ENCODE results near the gene UPK2. TPM values are rescaled to one million over a fixed set of nuclear protein-coding genes. Genes with fewer than 3 reads are reported as not detected.
A peak's percentile ranks its signal among the peaks of the same experiment; 100 is the strongest.

The UPK2 gene
- polyA plus RNA-seq, 1 donor (not counting 4 experiments of a cell fraction or from before 2014, with no cell fraction given) = 0.20 TPM

DNA sequence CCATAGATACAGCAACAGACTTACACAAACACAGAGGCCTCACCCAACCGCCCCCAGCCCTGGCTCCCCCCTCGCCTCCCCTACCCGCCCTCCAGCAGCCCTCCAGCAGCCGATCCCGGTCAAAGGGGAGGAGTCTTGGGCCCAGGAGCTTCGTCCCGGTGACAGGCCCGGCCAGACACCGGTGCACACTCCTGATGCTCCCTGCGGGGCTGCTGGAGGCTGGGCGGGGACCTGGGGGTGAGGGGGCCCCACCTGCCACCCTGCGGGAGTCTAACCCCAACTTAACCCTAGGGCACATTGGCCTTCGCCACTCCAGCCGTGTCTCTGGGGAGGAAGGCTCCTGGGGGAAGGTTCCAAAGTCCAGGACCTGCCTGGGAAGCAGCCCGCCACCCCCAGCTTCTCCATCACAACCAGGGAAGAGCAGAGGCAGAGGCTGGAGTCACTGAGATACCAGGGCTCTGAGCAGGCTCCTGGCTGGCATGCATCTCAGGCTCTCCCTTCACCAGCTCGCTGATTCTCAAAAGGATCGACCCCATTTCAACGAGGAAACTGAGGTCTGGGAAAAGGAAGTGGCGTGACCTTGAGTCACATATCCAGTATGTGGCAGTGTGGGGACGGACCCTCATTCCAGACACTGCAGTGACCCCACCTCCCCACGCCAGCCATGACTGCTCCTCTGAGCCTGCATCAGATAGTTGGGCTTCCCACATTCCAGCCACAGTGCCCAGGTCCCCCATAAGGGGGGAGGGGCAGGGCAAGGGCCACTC is 44.8 kb upstream of the UPK2 start:
- Histone ChIP-seq H3K79me2 (ENCODE audit: control insufficient read depth, insufficient read depth, low read length) (peaks cover 56% of the 10 kb centered on the region), H3K9me1 (ENCODE audit: control insufficient read depth, extremely low read depth, insufficient read depth, low read length) (no peaks in the 10 kb centered on the region), H2AFZ (ENCODE audit: control insufficient read depth, low read length) (no peak overlapping the region), H3K4me3 (ENCODE audit: control insufficient read depth in 2 of 3, extremely low read depth in 1 of 3, insufficient read depth in 2 of 3, low read depth in 1 of 3, low read length in 3 of 3) (peak overlapping the region; percentile 21 to 67 (median 36)), H4K20me1 (ENCODE audit: control insufficient read depth, extremely low read depth, insufficient read depth, low read length) (peaks cover 4% of the 10 kb centered on the region), H3K4me1 (ENCODE audit: control insufficient read depth, extremely low read depth, insufficient read depth, low read length) (peaks cover 86% of the 10 kb centered on the region), H3K27me3 (ENCODE audit: control insufficient read depth, extremely low read depth, insufficient read depth, low read length) (no peaks in the 10 kb centered on the region), H3K9me3 (ENCODE audit: control insufficient read depth, low read depth, low read length) (no peaks in the 10 kb centered on the region), H3K36me3 (ENCODE audit: control insufficient read depth in 2 of 2, extremely low read depth in 1 of 2, insufficient read depth in 2 of 2, low read length in 2 of 2) (peaks cover 17 to 38% of the 10 kb centered on the region in 2 experiments), H3K9ac (ENCODE audit: control insufficient read depth, extremely low read depth, insufficient read depth, low read length) (peak overlapping the region; percentile 88), H3K4me2 (ENCODE audit: control insufficient read depth, extremely low read depth, insufficient read depth, low read depth, low read length) (peak overlapping the region; percentile 83), H3K27ac (ENCODE audit: control insufficient read depth, insufficient read depth, low read length) (peak overlapping the region; percentile 99)
- no peak for FAIRE-seq
- DNase-seq (ENCODE audit: low read depth, low spot score) = no peak
- dilution Hi-C loops (cut with MboI; ENCODE audit: extremely low pct_ligation_motif_present, low sequenced_read_pairs) = no loop called here
- TF ChIP-seq EZH2 (IDR thresholded peaks at IDR 0.05; ENCODE audit: low read length) = no peak
- TF ChIP-seq, protein P1, sequence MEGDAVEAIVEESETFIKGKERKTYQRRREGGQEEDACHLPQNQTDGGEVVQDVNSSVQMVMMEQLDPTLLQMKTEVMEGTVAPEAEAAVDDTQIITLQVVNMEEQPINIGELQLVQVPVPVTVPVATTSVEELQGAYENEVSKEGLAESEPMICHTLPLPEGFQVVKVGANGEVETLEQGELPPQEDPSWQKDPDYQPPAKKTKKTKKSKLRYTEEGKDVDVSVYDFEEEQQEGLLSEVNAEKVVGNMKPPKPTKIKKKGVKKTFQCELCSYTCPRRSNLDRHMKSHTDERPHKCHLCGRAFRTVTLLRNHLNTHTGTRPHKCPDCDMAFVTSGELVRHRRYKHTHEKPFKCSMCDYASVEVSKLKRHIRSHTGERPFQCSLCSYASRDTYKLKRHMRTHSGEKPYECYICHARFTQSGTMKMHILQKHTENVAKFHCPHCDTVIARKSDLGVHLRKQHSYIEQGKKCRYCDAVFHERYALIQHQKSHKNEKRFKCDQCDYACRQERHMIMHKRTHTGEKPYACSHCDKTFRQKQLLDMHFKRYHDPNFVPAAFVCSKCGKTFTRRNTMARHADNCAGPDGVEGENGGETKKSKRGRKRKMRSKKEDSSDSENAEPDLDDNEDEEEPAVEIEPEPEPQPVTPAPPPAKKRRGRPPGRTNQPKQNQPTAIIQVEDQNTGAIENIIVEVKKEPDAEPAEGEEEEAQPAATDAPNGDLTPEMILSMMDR (optimal IDR thresholded peaks at IDR 0.05 in 1 of 3, IDR thresholded peaks at IDR 0.05 in 1 of 3, conservative IDR thresholded peaks at IDR 0.05 in 1 of 3; ENCODE audit: extremely low read depth in 1 of 3, insufficient read depth in 2 of 3, low read length in 3 of 3) = no peak

- no peak overlapping the region for H2AFZ ChIP-seq (ENCODE audit: control insufficient read depth, low read length)
- FAIRE-seq = peak; percentile 94
- H4K20me1 ChIP-seq (ENCODE audit: control insufficient read depth, extremely low read depth, insufficient read depth, low read length) = no peaks in the 10 kb centered on the region
These were observed 44.0 kb upstream of the UPK2 start for GRCh38 chr11:118911880-118912741.

More at GRCh38 chr11:118911880-118912741, 44.0 kb upstream of the UPK2 start:
- Histone ChIP-seq H3K36me3 (ENCODE audit: control insufficient read depth in 2 of 2, extremely low read depth in 1 of 2, insufficient read depth in 2 of 2, low read length in 2 of 2) (peaks cover 13 to 35% of the 10 kb centered on the region in 2 experiments), H3K4me3 (ENCODE audit: control insufficient read depth in 2 of 3, extremely low read depth in 1 of 3, insufficient read depth in 2 of 3, low read depth in 1 of 3, low read length in 3 of 3) (peak overlapping the region in 2 of 3 experiments; percentile 62 to 67), H3K27me3 (ENCODE audit: control insufficient read depth, extremely low read depth, insufficient read depth, low read length) (no peaks in the 10 kb centered on the region), H3K9me1 (ENCODE audit: control insufficient read depth, extremely low read depth, insufficient read depth, low read length) (no peaks in the 10 kb centered on the region), H3K9ac (ENCODE audit: control insufficient read depth, extremely low read depth, insufficient read depth, low read length) (peak overlapping the region; percentile 88), H3K4me1 (ENCODE audit: control insufficient read depth, extremely low read depth, insufficient read depth, low read length) (peaks cover 93% of the 10 kb centered on the region), H3K4me2 (ENCODE audit: control insufficient read depth, extremely low read depth, insufficient read depth, low read depth, low read length) (peak overlapping the region; percentile 83), H3K27ac (ENCODE audit: control insufficient read depth, insufficient read depth, low read length) (peak overlapping the region; percentile 99), H3K79me2 (ENCODE audit: control insufficient read depth, insufficient read depth, low read length) (peaks cover 56% of the 10 kb centered on the region), H3K9me3 (ENCODE audit: control insufficient read depth, low read depth, low read length) (no peaks in the 10 kb centered on the region)
- TF ChIP-seq EZH2 (IDR thresholded peaks at IDR 0.05; ENCODE audit: low read length) = no peak
- TF ChIP-seq, protein P1 (optimal IDR thresholded peaks at IDR 0.05 in 1 of 3, IDR thresholded peaks at IDR 0.05 in 1 of 3, conservative IDR thresholded peaks at IDR 0.05 in 1 of 3; ENCODE audit: extremely low read depth in 1 of 3, insufficient read depth in 2 of 3, low read length in 3 of 3) = no peak
- dilution Hi-C loops (cut with MboI; ENCODE audit: extremely low pct_ligation_motif_present, low sequenced_read_pairs) = no loop called here
- peak; percentile 99 for DNase-seq (ENCODE audit: low read depth, low spot score)
